ENCODE results near the gene GSK3B.

DNA sequence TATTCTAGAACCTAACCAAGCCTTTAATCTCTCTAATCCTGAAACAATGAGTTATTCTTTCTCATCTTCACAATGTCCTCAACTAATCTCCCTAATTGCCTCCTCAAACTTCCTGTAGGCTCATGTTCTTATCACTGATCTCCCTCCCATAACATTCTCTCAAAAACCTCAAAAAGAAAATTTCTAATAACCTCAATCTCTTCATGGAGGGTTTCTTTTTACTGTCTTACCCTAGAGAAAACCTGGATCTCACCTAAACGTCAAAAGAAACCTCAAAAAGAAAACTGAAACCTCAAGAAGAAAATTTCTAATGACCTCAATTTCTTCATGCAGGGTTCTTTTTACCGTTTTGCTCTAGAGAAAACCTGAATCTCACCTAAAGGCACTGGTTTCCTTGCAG lies 150.2 kb downstream of the GSK3B start:
- TF ChIP-seq, protein P1, sequence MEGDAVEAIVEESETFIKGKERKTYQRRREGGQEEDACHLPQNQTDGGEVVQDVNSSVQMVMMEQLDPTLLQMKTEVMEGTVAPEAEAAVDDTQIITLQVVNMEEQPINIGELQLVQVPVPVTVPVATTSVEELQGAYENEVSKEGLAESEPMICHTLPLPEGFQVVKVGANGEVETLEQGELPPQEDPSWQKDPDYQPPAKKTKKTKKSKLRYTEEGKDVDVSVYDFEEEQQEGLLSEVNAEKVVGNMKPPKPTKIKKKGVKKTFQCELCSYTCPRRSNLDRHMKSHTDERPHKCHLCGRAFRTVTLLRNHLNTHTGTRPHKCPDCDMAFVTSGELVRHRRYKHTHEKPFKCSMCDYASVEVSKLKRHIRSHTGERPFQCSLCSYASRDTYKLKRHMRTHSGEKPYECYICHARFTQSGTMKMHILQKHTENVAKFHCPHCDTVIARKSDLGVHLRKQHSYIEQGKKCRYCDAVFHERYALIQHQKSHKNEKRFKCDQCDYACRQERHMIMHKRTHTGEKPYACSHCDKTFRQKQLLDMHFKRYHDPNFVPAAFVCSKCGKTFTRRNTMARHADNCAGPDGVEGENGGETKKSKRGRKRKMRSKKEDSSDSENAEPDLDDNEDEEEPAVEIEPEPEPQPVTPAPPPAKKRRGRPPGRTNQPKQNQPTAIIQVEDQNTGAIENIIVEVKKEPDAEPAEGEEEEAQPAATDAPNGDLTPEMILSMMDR (IDR thresholded peaks at IDR 0.05; ENCODE audit: low read length): no peak
- TF ChIP-seq EZH2 (optimal IDR thresholded peaks at IDR 0.05; ENCODE audit: low read depth, low read length): no peak
- TF ChIP-seq EZH2phosphoT487 (IDR thresholded peaks at IDR 0.05; ENCODE audit: low read length): no peak
